Epithelial cell of proximal tubule (primary cell): ENCODE results near the gene GKN2. TPM values are rescaled to one million over a fixed set of nuclear protein-coding genes. Genes with fewer than 3 reads are reported as not detected.

ENCODE experiments used
- DNase-seq: peaks from one replicate; pipeline ENCODE4 v3.0.0-alpha.2; 2011; ENCODE audit warnings: low read depth
- H3K4me3 ChIP-seq: 2 replicates; pipeline ENCODE4 v1.5.1; 2011; ENCODE audit warnings: low read depth, mild to moderate bottlenecking, low read length
- total RNA-seq: library from RNA; depleted of rRNA; stranded (reverse); fragments of >200 nt; gene quantifications from 2 replicates; pipeline ENCODE4 v1.2.3, GENCODE V29; 2015
- TF ChIP-seq, protein P1 (sequence below): conservative IDR thresholded peaks from 2 replicates; pipeline ENCODE4 v1.5.1; 2012; ENCODE audit warnings: low read depth, mild to moderate bottlenecking, low read length

The GKN2 gene, protein sequence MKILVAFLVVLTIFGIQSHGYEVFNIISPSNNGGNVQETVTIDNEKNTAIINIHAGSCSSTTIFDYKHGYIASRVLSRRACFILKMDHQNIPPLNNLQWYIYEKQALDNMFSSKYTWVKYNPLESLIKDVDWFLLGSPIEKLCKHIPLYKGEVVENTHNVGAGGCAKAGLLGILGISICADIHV
- not detected in 2 replicates for total RNA-seq

DNA sequence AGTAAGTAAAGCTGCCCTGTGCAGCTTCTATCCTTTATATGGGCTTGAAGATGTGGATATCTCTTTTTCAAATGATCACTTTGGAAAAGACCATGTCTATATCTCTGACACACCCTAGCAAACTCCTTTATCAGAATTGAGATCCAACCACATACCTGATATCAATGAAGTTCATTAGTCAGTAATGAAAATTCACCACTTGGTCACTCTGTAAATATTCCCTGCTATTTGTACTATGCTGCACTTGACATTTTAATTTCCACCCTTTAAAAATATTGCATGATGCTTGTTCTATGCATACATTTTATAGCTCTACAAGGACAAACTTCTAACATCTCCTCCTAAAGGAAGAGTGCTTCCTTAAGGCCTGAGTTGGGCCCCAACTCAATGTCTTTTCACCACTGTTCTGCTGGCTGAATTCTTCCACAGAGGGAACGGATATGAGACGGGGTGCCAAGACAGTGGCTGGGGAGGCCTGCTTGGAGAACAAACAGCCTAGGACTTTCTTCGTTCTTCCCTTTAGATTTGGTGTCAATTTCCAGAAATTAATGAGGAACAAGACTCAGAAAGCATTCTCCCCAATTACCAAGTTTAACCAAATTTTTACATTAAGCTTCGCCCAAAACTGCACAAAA lies at the start of gene GKN2:
TSS of gene GKN2 (minus strand) at position 7 of the 635 bp plus-strand sequence. CDS start 32 bp downstream, outside the sequence.
- DNase-seq, result no peak
- H3K4me3 ChIP-seq, result no peak within 1 kb of the TSS
- TF ChIP-seq, protein P1, sequence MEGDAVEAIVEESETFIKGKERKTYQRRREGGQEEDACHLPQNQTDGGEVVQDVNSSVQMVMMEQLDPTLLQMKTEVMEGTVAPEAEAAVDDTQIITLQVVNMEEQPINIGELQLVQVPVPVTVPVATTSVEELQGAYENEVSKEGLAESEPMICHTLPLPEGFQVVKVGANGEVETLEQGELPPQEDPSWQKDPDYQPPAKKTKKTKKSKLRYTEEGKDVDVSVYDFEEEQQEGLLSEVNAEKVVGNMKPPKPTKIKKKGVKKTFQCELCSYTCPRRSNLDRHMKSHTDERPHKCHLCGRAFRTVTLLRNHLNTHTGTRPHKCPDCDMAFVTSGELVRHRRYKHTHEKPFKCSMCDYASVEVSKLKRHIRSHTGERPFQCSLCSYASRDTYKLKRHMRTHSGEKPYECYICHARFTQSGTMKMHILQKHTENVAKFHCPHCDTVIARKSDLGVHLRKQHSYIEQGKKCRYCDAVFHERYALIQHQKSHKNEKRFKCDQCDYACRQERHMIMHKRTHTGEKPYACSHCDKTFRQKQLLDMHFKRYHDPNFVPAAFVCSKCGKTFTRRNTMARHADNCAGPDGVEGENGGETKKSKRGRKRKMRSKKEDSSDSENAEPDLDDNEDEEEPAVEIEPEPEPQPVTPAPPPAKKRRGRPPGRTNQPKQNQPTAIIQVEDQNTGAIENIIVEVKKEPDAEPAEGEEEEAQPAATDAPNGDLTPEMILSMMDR, result no peak

DNA sequence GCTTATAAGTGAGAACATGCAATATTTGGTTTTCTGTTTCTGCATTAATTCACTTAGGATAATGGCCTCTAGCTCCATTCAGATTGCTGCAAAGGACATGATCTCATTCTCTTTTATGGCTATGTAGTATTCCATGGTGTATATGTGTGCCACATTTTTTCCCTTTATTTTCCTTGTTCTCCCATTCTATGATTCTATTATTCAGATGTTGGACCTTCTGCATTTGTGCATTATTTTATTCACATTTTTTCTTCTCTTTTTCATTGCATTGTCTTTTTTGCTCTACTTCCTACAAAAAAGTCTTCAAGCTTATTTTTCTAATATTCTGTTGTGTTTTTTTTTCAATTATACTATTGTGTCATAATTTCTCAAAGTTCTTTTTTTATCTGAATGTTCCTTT lies 49.2 kb upstream of the GKN2 start:
- no peak overlapping the region for H3K4me3 ChIP-seq
- DNase-seq, result no peak

DNA sequence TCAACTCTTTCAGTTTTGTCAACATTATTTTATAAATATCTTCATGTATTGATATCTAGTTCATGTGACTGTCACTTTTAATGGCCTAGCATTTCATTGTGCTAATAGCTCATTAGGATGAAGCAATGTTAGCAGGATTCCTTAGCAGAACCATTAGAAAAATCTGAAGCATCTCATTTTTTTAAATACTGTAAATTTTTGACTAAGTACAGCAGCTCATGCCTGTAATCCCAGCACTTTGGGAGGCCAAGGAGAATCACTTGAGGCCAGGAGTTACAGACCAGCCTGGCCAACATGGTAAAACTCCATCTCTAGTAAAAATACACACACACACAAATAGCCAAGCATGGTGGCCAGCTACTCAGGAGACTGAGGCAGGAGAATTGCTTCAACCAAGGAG lies 44.7 kb upstream of the GKN2 start:
- TF ChIP-seq, protein P1, result no peak
- no peak overlapping the region for H3K4me3 ChIP-seq
- no peak for DNase-seq

More for the DNA sequence above, 49.2 kb upstream of the GKN2 start:
- TF ChIP-seq, protein P1, result no peak

DNA sequence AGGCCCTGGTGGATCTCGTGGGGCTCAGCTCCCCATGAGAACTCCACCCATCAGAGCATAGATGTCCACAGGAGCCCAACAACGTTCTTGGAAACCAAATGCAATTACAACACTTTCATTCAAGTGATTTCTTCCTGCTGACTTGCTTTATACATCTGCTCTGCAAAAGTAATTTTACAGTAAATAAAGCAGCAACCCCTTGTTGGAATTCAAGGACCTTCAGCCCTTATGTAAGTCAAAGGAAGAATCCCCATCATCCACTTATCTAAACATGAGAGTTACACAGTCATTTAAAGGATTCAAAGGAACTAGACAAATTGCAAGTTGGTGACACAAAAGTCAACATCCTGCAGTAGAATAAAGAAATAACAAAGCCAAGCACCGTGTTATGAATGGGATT lies 43.2 kb upstream of the GKN2 start:
- TF ChIP-seq, protein P1, result no peak
- no peak for DNase-seq
- H3K4me3 ChIP-seq, result no peak overlapping the region

DNA sequence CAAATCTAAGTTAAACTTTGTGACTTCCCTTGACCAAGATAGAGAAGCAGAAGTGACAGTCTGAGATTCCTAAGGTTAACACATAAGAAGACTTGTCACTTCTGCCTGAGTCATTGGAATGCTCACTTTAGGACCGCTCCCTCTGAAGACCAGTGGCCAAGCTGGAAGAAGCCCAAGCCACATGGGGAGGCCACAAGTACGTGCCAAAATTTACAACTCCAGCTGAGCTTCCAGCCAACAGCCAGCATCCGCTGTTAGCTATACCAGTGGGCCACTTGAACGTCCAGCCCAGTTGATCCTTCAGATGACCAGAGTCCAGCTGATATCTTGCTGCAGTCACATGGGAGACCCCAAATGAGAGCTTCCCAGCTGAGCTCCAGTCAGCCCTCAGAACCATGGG lies 42.2 kb upstream of the GKN2 start:
- no peak overlapping the region for H3K4me3 ChIP-seq
- TF ChIP-seq, protein P1, result no peak
- DNase-seq, result no peak

DNA sequence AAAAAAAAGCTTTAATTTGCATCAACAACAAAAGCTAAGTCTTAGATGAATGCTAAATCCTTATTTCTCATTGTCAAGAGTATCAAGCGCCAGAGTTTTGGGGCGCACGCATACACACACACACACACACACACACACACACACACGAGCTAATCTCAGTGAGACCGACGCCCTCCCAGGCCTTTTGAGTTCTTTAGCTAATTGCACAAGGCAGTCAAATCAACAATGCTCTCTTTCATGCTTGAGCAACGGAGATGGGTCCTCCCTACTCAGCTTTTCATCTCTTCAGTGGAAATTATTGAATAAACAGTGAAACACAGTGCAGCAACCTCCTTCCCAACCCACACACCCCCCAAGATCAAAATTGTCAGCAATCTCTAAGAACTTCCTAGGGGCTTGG lies 41.0 kb upstream of the GKN2 start:
- TF ChIP-seq, protein P1, result no peak
- DNase-seq, result no peak
- no peak overlapping the region for H3K4me3 ChIP-seq

DNA sequence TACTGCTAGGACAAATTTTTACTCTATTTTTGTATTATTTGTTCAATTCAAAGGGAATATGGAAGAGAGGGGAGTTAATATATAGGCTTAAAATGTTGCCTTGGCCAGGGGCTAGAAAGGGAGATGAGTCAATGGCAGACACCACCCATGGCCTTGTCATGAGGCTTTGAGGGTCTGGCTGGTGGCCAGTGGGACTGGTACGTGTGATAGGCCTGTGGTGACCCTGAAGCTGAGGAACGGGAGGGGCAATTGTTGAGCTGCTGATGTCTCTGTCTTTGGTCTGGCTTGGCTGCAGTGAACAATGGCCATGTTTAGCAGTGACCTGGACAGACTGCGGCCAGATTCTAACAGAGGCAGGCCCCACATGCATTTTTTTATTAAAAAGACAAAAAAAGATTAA lies 40.2 kb upstream of the GKN2 start:
- no peak for DNase-seq
- TF ChIP-seq, protein P1, result no peak
- H3K4me3 ChIP-seq, result no peak overlapping the region
